SH-SY5Y (cell line): ENCODE measurements around the gene SLX9.

Experiments used
- GATA2 ChIP-seq: IDR thresholded peaks from 2 replicates; pipeline ENCODE4 v1.6.1; 2011; ENCODE audit warnings: mild to moderate bottlenecking, low read depth, low read length
- GATA3 ChIP-seq: IDR thresholded peaks from 2 replicates; pipeline ENCODE4 v1.6.1; 2011; ENCODE audit warnings: low read depth, mild to moderate bottlenecking, low read length, moderate library complexity

DNA sequence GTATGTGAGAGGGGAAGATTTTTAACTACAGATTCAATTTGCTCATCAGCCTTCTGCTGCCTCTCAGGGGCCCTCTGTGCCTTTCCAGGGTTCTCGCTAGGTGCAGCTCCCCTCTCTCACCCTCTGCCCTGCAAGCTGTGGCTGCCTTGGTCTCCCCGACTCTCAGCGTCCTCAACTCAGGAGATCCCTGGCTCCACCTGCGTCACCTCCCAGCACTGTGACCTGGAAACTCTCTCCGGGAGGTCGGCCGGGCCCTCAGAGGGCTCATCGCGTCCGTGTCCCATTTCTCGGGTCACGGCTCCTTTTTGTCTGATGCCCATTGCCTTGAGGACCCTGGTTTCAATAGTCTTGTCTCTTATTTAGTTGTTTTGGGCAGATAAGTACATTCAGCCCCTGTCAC lies 71.0 kb downstream of the SLX9 start:
- no peak for TF ChIP-seq GATA2
- TF ChIP-seq GATA3, result no peak
